ENCODE data around the gene STAMBPL1. TPM values are rescaled to one million over a fixed set of nuclear protein-coding genes. Genes with fewer than 3 reads are reported as not detected.
"Not testable (repeated sequence)": the region's sequence is repeated elsewhere in the genome, so short reads cannot be mapped to it uniquely, and the experiment has no call there.

Gene STAMBPL1
- total RNA-seq, 1 donor from 2014 or later, result 4.1 TPM

DNA sequence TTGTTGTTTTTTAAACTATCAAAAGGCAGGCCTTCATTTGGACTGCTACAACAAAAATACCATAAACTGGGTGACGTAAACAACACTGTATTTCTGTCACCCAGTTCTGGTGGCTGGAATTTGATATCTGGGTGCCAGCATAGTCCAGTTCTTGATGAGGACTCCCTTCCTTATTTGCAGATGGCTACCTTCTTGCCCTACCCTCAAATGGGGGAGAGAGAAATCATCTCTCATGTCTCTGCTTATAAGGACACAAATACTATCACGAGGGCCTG is 47.3 kb downstream of the STAMBPL1 start:
- Mint-ChIP-seq H3K4me3 (no peak overlapping the region), H3K9me3 (no peaks in the 10 kb centered on the region), H3K4me1 (peaks cover under 1% of the 10 kb centered on the region), H3K36me3 (ENCODE audit: low read depth) (no peaks in the 10 kb centered on the region), H3K27me3 (ENCODE audit: low read depth) (no peaks in the 10 kb centered on the region), H3K27ac (ENCODE audit: unreplicated experiment) (no peak overlapping the region)
- TF ChIP-seq, protein P1, sequence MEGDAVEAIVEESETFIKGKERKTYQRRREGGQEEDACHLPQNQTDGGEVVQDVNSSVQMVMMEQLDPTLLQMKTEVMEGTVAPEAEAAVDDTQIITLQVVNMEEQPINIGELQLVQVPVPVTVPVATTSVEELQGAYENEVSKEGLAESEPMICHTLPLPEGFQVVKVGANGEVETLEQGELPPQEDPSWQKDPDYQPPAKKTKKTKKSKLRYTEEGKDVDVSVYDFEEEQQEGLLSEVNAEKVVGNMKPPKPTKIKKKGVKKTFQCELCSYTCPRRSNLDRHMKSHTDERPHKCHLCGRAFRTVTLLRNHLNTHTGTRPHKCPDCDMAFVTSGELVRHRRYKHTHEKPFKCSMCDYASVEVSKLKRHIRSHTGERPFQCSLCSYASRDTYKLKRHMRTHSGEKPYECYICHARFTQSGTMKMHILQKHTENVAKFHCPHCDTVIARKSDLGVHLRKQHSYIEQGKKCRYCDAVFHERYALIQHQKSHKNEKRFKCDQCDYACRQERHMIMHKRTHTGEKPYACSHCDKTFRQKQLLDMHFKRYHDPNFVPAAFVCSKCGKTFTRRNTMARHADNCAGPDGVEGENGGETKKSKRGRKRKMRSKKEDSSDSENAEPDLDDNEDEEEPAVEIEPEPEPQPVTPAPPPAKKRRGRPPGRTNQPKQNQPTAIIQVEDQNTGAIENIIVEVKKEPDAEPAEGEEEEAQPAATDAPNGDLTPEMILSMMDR (conservative IDR thresholded peaks at IDR 0.05), result no peak
- DNase-seq (ENCODE audit: low read depth, low spot score), result no peak

DNA sequence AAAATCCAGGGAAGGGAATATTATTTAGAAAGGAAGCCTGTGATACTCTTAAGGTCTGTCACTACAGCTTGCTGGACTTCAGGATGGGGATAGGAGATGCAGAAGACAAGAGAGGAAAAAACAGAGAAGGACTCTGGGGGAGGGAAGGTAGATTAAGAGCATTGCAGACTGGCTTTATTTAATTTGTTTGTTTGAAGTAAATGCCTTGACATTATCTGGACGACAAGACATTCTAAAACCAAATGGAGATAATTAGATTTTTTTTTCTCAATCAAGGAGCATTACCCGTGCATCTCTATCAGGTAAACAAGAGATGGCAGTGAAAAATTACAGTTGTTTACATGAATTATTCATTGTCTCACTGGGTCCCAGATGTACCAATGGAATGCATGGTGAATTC is 48.2 kb downstream of the STAMBPL1 start:
- Mint-ChIP-seq H3K27me3 (ENCODE audit: low read depth) (no peaks in the 10 kb centered on the region), H3K4me3 (no peak overlapping the region)

DNA sequence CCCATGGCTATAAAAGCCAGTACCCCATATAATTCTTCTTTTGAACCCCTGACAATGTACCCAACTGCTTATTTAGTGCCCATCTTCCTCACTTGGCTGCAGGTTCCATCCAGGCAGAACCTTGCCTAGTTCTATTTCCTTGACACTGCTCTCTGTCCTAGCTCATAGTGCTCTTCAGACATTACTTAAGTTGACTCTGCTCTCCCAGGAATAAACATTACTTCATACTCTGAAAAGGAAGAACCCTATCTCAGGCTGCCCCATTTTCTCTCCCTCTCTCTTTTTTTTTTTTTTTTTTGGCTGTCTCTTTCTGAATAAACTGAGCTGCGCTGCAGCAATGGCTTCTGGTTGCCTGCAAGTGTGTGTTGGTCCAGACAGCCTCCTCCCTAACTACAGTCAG is 51.5 kb downstream of the STAMBPL1 start:
- H3K36me3 Mint-ChIP-seq (ENCODE audit: low read depth), result no peaks in the 10 kb centered on the region
- no peak overlapping the region for H3K27ac Mint-ChIP-seq (ENCODE audit: unreplicated experiment)
- TF ChIP-seq, protein P1 (conservative IDR thresholded peaks at IDR 0.05), result no peak
- H3K4me1 Mint-ChIP-seq, result peaks cover 13% of the 10 kb centered on the region
- H3K4me3 Mint-ChIP-seq, result no peak overlapping the region
- no peaks in the 10 kb centered on the region for H3K9me3 Mint-ChIP-seq
- DNase-seq (ENCODE audit: low read depth, low spot score), result no peak
- no peaks in the 10 kb centered on the region for H3K27me3 Mint-ChIP-seq (ENCODE audit: low read depth)

More for the DNA sequence above, 48.2 kb downstream of the STAMBPL1 start:
- TF ChIP-seq, protein P1 (conservative IDR thresholded peaks at IDR 0.05), result no peak
- DNase-seq (ENCODE audit: low read depth, low spot score), result no peak
- Mint-ChIP-seq H3K9me3 (no peaks in the 10 kb centered on the region), H3K36me3 (ENCODE audit: low read depth) (no peaks in the 10 kb centered on the region), H3K4me1 (peaks cover 6% of the 10 kb centered on the region), H3K27ac (ENCODE audit: unreplicated experiment) (no peak overlapping the region)

DNA sequence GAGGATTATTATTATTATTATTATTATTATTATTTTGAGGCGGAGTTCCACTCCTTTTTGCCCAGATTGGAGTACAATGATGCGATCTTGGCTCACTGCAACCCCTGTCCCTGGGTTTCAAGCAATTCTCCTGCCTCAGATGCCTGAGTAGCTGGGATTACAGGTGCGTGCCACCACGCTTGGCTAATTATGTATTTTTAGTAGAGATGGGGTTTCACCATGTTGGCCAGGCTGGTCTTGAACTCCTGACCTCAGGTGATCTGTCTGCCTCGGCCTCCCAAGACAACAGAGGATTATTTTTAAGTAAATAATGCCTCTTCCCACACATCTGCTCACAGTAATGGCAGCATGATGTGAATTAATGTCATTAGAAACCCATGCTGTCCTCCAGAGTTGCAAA is 52.0 kb downstream of the STAMBPL1 start:
- H3K27me3 Mint-ChIP-seq (ENCODE audit: low read depth); DNase-seq (ENCODE audit: low read depth, low spot score); H3K36me3 Mint-ChIP-seq (ENCODE audit: low read depth); H3K9me3 Mint-ChIP-seq; H3K4me3 Mint-ChIP-seq; H3K27ac Mint-ChIP-seq (ENCODE audit: unreplicated experiment): not testable (repeated sequence)
- peaks cover 13% of the 10 kb centered on the region for H3K4me1 Mint-ChIP-seq

DNA sequence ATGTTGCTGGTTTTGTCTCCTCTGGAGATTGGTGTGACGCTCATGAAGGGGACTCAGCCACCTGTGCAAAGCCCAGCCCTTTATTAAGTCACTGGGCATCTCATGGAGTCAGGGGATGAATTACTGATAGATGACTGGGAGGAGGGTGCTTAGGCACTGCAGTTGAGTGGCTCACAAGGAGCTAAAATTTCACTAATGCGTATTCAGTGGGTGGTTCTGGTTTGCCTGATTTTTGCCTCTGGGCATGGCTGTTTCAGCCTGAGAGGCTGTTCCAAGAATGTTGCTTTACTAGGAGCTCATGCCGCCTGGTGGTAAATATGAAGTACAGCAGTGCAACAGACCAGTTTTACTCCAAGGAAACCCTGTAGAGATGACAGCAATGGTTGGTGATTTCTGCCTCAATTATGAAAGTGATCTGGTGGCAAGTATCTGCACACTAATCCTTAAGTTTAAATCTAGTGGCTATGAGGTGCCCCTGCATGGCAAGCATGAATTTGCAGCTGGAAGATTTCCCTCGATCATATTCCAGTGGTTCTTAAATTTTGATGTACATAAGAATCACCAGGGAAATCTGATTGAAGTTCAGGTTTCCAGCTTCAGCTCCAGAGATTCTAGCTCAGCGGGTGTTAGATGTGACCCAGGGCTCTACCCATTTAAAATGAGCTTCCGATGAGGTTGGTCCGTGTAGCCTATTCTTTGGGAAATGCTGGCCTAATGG is 52.7 kb downstream of the STAMBPL1 start:
- DNase-seq (ENCODE audit: low read depth, low spot score), result peak; percentile 31
- H3K9me3 Mint-ChIP-seq, result no peaks in the 10 kb centered on the region
- H3K4me1 Mint-ChIP-seq, result peaks cover 13% of the 10 kb centered on the region
- H3K36me3 Mint-ChIP-seq (ENCODE audit: low read depth), result no peaks in the 10 kb centered on the region
- no peaks in the 10 kb centered on the region for H3K27me3 Mint-ChIP-seq (ENCODE audit: low read depth)
- no peak overlapping the region for H3K27ac Mint-ChIP-seq (ENCODE audit: unreplicated experiment)
- no peak overlapping the region for H3K4me3 Mint-ChIP-seq
- TF ChIP-seq, protein P1 (conservative IDR thresholded peaks at IDR 0.05), result peak; percentile 91

DNA sequence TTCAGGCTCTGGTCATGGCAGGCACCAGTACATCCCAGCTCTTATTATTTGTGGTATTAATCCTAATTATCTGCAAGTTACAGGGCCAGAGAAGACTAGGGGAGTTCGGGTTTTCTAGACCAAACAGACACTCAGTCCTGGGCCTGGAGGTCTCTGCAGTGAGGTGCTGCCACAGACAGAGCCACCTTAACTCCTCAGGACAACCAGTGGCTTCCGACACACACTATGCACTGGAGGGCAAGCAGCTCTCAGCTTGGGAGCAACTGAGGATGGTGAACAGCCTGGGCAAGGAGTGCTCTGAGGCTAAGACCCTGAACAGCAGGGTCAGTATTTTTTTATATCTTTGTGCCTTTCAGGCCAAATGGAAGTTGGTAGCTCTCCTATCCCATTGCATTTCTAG is 53.5 kb downstream of the STAMBPL1 start:
- Mint-ChIP-seq H3K27me3 (ENCODE audit: low read depth) (no peaks in the 10 kb centered on the region), H3K4me3 (no peak overlapping the region), H3K36me3 (ENCODE audit: low read depth) (no peaks in the 10 kb centered on the region), H3K4me1 (peaks cover 13% of the 10 kb centered on the region), H3K27ac (ENCODE audit: unreplicated experiment) (no peak overlapping the region), H3K9me3 (no peaks in the 10 kb centered on the region)
- DNase-seq (ENCODE audit: low read depth, low spot score), result no peak
- TF ChIP-seq, protein P1 (conservative IDR thresholded peaks at IDR 0.05), result no peak
